ENCODE results near the gene TEX52. TPM values are rescaled to one million over a fixed set of nuclear protein-coding genes. Genes with fewer than 3 reads are reported as not detected.

TEX52 gene
- total RNA-seq, 1 donor from 2014 or later = not detected

DNA sequence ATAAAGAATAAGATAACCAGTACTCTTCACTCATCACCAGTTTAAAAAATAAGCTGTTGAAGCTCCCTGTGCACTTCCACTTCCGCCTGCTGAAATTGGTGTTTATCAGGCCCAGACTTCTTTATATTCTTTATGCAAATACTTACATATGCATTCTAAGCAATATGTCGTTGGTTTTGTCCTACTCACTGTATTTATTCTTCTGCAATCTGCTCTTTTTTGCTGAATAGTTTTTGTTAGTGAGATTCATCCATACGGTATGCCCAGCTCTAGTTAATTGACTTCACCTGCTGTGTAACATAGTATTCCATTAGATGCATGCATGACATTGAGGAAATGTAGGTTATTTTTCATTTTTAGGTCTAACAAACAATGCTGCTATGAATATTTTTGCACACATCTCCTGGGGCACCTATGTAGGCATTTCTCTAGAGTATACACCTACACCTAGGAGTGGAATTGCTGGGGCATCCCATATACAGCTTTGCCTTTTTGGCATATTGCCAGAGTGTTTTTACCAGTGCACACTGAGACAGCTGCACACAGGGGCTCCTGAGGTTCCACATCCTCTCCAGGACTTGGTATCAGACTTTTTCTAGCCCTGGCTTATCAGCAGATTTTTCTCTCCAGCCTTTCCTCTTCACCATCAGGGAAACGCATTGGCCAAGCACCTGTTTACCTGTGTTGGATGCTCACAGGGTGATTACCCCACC is 21.0 kb downstream of the TEX52 start:
- no peak for DNase-seq
- intact Hi-C loops (cut with DNase I) = no loop called here
- ATAC-seq (ENCODE audit: poor library complexity) = no peak

DNA sequence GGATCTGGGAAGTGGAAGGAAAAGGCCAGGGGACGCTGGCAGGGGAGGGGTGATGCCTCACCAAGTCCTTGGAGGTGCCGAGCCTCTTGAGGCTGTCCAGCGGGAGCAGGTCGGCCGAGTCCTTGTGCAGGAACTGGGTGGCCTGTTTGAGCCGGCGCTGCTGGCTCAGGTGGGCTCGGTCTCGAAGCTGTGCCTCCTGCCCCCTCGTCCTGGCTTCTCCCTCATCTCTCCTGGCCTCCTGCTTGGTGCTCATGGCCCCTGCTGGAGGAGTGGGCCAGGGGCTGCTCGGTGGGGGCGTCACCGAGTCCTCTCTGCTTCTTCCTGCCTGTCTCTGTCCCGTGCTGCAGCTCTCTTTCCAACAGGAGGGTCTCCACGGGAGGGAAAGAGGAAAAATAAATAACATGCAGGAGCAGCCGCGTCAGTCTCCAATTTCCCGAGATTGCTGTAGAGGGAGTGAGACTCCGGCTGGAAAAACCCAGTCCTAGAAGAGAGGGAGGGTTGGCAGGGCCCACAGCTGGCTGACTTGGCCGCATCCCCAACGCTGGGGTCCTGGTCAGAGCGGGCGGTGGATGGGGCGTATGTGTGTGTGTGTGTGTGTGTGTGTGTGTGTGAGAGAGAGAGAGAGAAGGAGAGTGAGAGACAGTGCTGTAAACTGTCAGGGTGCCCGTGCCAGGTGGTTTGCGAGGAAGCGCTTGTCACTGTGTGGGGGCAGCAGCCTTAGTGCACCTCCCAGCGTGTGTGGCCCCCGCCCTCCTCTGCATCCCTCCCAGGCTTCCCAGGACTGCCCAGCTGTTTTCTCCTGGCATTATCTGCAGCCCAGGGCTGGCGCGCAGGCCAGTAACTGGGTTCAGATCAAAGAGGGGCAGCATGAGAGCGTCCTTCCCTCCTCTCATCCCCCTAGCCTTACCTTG is 22.0 kb downstream of the TEX52 start, which contains the start of gene NRIP2:
Gene NRIP2, minus strand, starts transcription at position 455 of the 911 bp plus-strand sequence. Its CDS starts 52 bp downstream, at position 403.
- peak; percentile 53 for ATAC-seq (ENCODE audit: poor library complexity)
- peak; percentile 56 for DNase-seq

DNA sequence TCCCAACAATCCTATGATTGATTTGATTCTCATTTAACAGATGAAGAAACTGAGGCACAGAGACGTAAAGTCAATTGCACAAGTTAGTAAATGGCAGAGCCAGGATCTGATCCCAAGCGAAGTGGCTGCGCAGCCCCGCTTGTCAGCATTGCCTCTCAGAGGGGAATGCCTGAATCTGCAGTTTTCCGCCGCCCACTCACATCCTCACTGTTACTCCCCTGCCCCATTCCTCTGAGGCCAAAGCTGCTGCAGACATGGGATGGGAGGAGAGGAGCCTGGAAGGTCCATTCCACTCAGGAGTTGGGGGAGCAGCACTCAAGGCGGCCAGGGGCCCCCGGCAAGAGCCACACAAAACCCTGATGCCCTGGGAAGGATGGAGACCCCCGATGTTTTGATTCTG is 23.0 kb downstream of the TEX52 start:
- DNase-seq = no peak
- peak; percentile 46 for ATAC-seq (ENCODE audit: poor library complexity)
- intact Hi-C loops (cut with DNase I) = no loop called here

More for the DNA sequence above, 22.0 kb downstream of the TEX52 start, which contains the start of gene NRIP2:
- intact Hi-C loops (cut with DNase I) = no loop called here

DNA sequence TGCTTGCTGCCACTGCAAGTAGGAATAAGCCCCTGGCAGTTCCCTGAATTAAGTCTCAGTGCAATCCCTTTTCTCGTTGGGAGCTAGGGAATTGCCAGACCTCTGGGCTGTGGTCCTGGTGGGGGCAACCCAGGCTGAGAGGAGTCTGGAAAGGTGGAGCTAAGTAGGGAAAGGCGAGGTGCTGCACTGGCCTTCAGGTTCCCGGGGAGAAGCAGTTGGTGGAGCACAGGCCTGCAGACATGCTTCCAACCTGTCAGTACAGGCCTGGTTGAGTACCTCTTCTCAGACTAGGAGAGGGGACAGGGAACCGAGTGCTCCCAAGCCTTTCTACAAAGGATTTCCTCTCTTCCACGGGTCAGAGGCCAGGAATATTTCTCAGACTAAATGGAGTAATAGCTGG is 23.5 kb downstream of the TEX52 start:
- ATAC-seq (ENCODE audit: poor library complexity) = no peak

DNA sequence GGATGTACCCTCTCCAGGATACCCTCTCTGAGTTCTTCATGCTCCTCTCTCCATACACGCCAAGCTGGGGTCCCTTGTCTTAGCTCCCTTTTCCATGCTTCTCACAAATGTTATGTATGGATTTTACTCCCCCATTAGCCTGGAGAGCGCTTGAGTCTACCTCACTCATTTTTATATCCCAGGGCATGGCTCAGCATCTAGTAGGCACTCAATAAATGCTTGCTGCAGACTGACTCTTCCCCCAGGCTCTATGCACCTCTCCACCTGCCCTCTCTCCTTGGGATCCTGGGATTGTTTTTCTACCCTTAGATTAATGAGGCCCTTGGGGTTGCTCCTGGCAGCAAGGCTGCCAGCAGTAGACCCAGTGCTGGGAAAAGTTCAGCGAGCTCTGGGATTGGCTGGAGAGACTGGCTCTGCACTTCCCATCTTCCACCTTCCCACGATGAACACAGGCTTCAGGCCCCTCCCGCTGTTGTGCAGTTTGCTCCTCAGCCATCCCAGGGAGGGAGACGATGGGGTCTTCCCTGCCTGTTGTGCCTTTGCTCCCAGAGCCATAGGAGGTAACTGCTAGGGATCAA is 24.2 kb downstream of the TEX52 start:
- DNase-seq (no peak), ATAC-seq (ENCODE audit: poor library complexity) (no peak)
- intact Hi-C loops (cut with DNase I) = no loop called here

More for the DNA sequence above, 23.5 kb downstream of the TEX52 start:
- intact Hi-C loops (cut with DNase I) = no loop called here
- DNase-seq = no peak

DNA sequence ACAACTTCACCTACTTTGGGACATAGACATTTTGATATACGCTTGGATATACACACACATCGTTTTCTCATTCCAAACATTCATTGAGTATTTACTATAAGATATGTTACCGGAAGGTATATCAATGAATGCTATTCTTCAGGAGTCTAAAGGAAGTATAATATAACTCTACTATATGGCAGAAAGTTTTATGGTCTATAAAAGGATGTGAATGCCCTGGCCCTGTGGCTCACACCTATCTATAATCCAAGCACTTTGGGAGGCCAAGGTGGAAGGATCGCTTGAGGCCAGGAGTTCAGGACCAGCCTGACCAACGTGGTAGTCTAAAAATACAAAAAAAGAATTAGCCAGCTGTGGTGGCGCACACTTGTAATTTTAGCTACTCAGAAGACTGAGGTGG is 27.6 kb downstream of the TEX52 start:
- ATAC-seq (ENCODE audit: poor library complexity) = no peak

DNA sequence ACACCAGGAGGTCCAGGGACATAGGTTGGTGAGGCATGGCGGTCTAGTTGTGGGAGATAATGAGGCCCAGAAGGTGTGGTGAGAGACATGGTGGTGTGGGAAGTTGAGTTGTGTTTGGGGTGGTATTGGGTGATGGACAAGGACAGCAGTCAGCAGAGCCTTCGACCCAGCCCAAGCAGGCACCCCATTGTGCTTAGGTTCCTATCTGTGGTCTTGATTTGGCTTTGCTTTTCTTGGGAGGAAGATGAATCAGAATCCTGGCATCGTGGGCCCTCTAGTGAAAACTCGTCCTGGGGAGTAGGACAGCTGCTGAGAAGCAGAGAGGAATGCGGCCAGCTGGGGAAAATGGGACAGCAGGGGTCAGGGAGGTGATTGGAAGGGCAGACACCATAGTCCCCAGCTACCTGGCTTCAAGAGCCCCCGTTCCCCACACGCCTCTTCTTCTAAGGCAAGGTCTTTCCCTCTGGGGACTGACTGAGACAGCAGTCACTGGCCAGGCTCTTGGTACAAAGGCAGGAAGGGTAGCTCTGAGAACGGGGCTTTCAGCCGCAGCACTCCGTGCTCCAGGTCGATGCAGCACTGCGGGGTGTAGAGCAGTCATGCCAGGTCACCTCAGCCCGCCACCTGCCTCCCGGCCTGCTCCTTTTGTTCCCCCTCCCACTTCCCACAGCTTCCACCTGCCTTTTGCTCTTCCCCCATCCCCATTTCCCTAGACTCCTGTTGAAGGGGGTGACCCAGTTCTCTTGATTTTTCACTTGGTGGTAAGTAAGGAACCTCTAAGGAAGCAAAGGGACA is 29.9 kb downstream of the TEX52 start:
- no peak for DNase-seq
- intact Hi-C loops (cut with DNase I) = no loop called here
- no peak for ATAC-seq (ENCODE audit: poor library complexity)

More for the DNA sequence above, 27.6 kb downstream of the TEX52 start:
- intact Hi-C loops (cut with DNase I) = no loop called here
- DNase-seq = no peak

DNA sequence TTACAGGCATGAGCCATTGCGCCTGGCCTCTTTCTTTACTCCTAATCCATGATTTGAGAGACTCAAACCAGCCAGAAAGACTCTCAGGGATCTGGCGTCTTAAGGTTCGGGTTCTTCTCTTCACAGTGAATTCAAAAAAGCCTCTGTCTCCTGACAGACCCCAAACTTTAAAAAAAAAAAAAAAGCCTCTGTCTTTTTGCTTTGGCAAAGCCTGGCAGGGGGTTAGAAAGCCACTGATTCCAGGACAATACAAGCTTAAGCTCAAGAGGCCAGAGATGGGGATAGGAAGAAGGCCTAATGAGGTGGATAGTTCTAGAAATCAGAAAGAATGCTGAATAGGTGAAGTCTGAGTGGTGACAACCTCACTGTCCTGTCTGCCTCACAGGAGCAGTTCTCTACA is 30.8 kb downstream of the TEX52 start:
- intact Hi-C loops (cut with DNase I) = no loop called here
- no peak for ATAC-seq (ENCODE audit: poor library complexity)

DNA sequence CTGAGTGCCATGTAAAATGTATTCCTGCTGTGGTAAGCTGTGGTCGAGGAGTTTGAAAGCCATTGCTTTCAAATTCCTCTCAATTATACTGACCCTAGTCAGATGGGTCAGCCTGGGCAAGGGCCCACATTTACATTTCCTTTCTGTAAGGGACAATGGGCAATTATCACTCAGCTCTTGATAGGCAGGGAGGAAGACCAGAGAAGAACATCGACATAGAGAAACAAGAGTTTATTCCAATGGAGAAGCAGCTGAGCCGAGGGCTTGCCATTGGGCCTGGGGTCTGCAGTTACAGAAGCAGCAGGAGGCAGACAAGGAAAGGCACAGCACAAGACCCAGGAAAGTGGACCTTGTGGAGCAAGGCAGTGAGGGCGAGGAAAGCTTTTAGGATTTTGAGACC is 31.7 kb downstream of the TEX52 start:
- no peak for DNase-seq
- intact Hi-C loops (cut with DNase I) = no loop called here
- ATAC-seq (ENCODE audit: poor library complexity) = no peak

More for the DNA sequence above, 30.8 kb downstream of the TEX52 start:
- no peak for DNase-seq

DNA sequence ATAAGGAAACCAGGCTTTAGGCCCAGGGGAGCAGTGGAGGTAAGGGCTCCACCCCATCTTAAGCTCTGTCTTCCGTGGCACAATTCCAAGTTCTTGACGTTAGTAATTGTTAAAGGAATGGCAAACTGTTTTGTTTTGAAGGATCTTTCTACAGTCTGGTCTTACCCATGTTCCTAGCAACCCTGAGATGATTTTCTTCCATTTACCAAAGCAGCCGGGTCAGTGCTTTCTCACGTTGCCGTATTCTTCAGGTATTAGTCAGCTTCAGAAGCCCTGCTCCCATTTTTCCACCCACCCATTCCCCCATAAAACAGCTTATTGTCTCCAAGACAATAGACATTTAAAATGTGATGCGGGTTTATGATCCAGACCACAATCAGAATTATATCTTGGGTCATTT is 32.3 kb downstream of the TEX52 start:
- ATAC-seq (ENCODE audit: poor library complexity) = no peak
- DNase-seq = no peak
- intact Hi-C loops (cut with DNase I) = no loop called here

DNA sequence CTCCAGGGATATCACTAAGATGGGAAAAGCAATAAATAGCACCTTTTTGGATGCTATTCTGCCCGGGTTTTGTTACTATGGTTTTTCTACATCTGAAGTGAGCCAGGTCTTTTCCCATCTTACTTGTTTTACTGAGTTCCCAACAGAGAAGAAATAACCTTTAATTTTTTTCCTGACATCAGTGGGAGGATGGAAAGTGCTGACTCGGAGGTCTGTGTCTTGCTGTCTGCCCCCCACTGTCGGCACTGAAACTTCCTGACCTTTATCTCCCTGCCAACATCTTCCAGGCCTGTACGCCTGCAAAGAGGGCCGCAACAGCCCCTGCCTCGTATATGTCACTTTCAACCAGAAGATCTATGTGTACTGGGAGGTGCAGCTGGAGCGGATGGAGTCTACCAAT is 33.4 kb downstream of the TEX52 start:
- intact Hi-C loops (cut with DNase I) = no loop called here

DNA sequence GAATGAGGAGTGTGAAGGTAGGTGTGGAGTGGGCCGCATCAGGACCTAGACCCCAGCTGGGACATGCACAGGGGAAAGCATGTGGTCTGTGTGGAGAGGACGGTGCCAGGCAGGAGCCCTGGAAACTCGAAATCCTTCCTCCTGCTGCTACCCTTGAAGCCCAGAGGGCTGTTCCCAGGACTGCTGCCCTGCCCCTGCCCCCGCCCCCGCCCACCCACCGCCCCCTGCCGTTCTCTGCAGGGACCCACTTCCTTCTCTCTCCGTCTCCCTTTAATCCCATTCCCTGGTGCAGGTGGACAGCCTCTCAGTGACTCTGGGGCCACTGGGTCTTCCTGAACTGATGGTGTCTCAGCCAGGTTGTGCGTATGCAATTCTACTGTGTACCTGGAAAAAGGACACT is 36.4 kb downstream of the TEX52 start:
- intact Hi-C loops (cut with DNase I) = no loop called here
- ATAC-seq (ENCODE audit: poor library complexity) = no peak
- no peak for DNase-seq

More for the DNA sequence above, 33.4 kb downstream of the TEX52 start:
- no peak for DNase-seq
- ATAC-seq (ENCODE audit: poor library complexity) = no peak

DNA sequence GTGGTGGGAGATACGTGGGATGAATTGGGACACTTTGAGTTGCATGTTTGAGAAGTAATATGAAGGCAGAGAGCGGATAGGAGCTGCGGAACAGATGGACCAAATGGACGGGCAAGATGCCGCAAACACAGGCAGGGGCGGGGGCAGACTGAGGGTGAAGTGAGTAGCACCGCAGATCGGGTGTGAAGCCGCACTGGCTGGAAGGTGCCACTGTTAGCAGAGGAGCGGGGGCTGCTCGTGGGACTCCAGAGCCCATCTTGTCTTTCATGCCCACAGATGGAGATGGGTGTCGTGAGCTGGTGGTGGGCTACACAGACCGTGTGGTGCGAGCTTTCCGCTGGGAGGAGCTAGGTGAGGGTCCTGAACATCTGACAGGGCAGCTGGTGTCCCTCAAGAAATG is 37.0 kb downstream of the TEX52 start:
- intact Hi-C loops (cut with DNase I) = no loop called here
- DNase-seq = no peak
- no peak for ATAC-seq (ENCODE audit: poor library complexity)

DNA sequence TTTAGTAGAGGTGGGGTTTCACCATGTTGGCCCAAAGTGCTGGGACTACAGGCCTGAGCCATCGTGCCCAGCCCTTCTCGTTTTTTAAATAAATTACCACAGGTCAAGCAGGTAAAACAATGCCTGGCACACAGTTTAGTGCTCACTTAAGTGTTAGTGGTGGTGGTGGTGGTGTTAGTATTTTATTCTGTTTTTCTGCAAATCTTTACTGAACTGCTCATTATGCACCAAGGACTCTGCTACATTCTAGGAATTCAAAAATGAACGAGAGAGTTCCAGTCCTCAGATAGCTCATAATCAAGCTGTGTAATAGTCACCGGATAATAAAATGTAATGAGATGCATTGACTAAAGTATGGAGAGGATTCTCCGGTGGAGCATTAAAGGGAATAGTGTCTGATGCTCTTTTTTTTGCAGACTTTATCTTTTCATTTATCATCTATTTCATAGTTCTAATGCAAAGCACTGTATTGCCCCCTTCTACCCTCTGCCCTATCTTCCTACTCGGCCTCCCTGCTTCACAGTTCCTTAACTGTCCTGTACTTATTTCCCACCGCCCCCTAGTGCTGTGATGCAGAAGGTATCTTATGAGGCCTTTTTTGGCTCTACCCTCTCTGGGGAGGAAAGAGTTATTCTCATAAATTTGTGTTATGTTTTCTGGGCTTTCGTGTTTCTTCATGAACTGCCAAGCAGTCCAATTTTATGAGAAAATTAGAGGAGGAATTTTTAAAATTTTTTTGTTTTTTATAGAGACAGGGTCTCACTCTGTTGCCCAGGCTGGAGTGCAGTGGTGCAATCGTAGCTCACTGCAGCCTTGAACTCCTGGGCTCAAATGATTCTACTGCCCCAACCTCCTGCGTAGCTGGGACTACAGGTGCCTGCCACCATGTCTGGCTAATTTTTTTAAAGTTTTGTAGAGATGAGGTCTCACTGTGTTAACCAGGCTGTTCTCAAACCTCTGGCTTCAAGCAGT is 43.3 kb downstream of the TEX52 start:
- DNase-seq (no peak), ATAC-seq (ENCODE audit: poor library complexity) (peak; percentile 57)
- intact Hi-C loops (cut with DNase I) = no loop called here

DNA sequence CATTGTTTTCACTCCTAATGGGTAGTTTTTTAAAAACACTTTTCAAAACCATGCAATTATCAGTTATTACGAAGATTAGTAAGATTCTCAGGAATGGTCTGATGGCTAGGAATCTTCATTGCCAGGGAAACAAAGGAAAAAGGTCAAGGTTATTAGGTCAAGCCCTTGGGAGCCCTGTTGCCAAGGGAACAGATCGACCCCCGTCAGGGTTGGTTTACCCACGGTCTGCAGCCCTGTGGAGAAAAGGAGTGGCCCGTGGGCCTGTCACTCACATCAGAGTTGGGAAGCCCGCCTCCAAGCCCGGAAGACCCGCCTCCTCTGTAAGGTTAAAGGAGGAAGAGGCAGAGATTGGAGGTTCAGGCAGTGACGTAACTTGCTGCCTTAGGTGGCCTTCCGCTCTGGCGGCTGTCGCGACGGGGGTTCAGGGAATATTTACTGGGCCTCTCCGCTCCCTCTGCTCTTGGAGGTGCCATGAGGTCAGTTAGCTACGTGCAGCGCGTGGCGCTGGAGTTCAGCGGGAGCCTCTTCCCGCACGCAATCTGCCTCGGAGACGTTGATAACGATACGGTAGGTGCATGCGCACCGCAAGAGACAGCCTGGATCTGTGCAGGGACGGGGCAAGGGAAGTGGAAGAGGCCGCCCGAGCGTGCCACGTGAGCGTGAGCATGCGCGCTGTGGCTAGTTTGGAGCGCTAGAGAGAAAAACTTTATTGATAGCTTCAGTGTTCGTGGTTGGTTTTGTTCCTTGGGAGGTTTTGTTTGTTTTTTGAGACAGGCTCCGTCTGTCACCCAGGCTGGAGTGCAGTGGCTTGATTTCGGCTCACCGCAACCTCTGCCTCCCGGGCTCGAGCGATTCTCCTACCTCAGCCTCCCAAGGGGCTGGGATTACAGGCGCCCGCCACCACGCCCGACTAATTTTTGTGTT is 44.3 kb downstream of the TEX52 start, which contains the start of gene ITFG2:
Gene ITFG2, plus strand, starts transcription at position 379 of the 924 bp plus-strand sequence. Its CDS starts 93 bp downstream, at position 472.
- DNase-seq (peak; percentile 100), ATAC-seq (ENCODE audit: poor library complexity) (peak; percentile 98)
- intact Hi-C loops (cut with DNase I) = no loop called here

DNA sequence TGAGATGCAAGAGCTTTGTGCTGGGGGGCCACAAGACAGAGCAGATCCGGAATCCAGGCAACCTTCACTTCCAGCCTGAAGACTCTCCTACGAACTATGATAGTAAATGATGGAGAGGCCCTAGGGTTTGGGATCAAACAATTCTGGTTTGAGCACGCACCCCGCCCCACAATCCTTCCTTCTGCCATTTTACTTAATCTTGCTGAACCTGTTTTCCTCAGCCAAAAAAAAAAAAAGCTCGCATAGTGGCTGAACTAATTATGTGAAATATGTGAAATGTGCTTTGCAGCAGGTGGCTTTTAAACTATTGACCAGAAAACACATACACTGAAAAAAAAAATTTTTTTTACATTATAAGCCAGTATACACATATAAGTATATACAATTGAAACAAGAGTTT is 45.0 kb downstream of the TEX52 start:
- intact Hi-C loops (cut with DNase I) = no loop called here
- no peak for DNase-seq
- ATAC-seq (ENCODE audit: poor library complexity) = no peak
